Inflammatory macrophage treated with lipopolysaccharide for 4 hours (primary cell): ENCODE measurements around the gene ARID1B.
A peak's percentile ranks its signal among the peaks of the same experiment; 100 is the strongest.

Experiments
- DNase-seq: peaks from one replicate; pipeline ENCODE4 v3.0.0-alpha.2; 2020

ARID1B gene

GRCh38 chr6:157088841-157089240 is 311.7 kb downstream of the ARID1B start:
- no peak for DNase-seq

GRCh38 chr6:157089258-157089657 is 312.1 kb downstream of the ARID1B start:
- DNase-seq: no peak

- DNase-seq: no peak
Measured at GRCh38 chr6:157089851-157090250, 312.7 kb downstream of the ARID1B start.

- DNase-seq: no peak
Measured at GRCh38 chr6:157090736-157091135, 313.6 kb downstream of the ARID1B start.

- DNase-seq: no peak
Measured at GRCh38 chr6:157091243-157091642, 314.1 kb downstream of the ARID1B start.

- DNase-seq: no peak
Measured at GRCh38 chr6:157091856-157092460, 314.8 kb downstream of the ARID1B start.

GRCh38 chr6:157092736-157093135 is 315.6 kb downstream of the ARID1B start:
- peak; percentile 62 for DNase-seq

GRCh38 chr6:157093536-157093935 is 316.4 kb downstream of the ARID1B start:
- DNase-seq: no peak

- DNase-seq: no peak
Measured at GRCh38 chr6:157094038-157094437, 316.9 kb downstream of the ARID1B start.

GRCh38 chr6:157095084-157095483 is 317.9 kb downstream of the ARID1B start:
- DNase-seq: no peak

GRCh38 chr6:157095569-157095968 is 318.4 kb downstream of the ARID1B start:
- DNase-seq: no peak

- DNase-seq: no peak
Measured at GRCh38 chr6:157096105-157096504, 318.9 kb downstream of the ARID1B start.

GRCh38 chr6:157096522-157096921 is 319.3 kb downstream of the ARID1B start:
- DNase-seq: no peak

GRCh38 chr6:157097255-157097955 is 320.2 kb downstream of the ARID1B start:
- DNase-seq: no peak

GRCh38 chr6:157098999-157099398 is 321.8 kb downstream of the ARID1B start:
- DNase-seq: no peak

GRCh38 chr6:157099912-157100593 is 322.9 kb downstream of the ARID1B start:
- peak; percentile 87 for DNase-seq

- DNase-seq: no peak
Measured at GRCh38 chr6:157101166-157101565, 324.0 kb downstream of the ARID1B start.

- DNase-seq: peak; percentile 31
Measured at GRCh38 chr6:157104803-157105202, 327.6 kb downstream of the ARID1B start.

- DNase-seq: peak; percentile 36
Measured at GRCh38 chr6:157106487-157106886, 329.3 kb downstream of the ARID1B start.

GRCh38 chr6:157107571-157107914 is 330.4 kb downstream of the ARID1B start:
- no peak for DNase-seq

- DNase-seq: peak; percentile 31
Measured at GRCh38 chr6:157107915-157108651, 330.9 kb downstream of the ARID1B start.

- DNase-seq: no peak
Measured at GRCh38 chr6:157108923-157109322, 331.7 kb downstream of the ARID1B start.

GRCh38 chr6:157110607-157111006 is 333.4 kb downstream of the ARID1B start:
- no peak for DNase-seq

- DNase-seq: no peak
Measured at GRCh38 chr6:157113389-157113788, 336.2 kb downstream of the ARID1B start.
